K562 (cell line): Measurements from ENCODE around the gene ROPN1L. TPM values are rescaled to one million over a fixed set of nuclear protein-coding genes. Genes with fewer than 3 reads are reported as not detected.

ENCODE experiments used
- ATF2 ChIP-seq: sonication (generic); formaldehyde crosslinking; IDR thresholded peaks from 2 replicates; pipeline ENCODE4 v1.8.1; 2022; ENCODE audit warnings: missing genetic modification reagents
- FIP1L1 ChIP-seq: fragments of 200-400 bp; formaldehyde crosslinking; IDR thresholded peaks from 2 replicates; pipeline ENCODE4 v1.6.1; 2018; ENCODE audit warnings: mild to moderate bottlenecking, low read depth, low read length; ENCODE audit not compliant: poor library complexity, severe bottlenecking
- KDM4B ChIP-seq, 2 experiments: fragments of 450-650 bp in 1 of 2; sonication (generic) in 1 of 2; IDR thresholded peaks; 2 replicates each; pipeline ENCODE4 v1.6.1; 2016 to 2017; ENCODE audit warnings: borderline replicate concordance in 2 of 2, antibody characterized with exemption in 1 of 2, low read depth in 1 of 2, mild to moderate bottlenecking in 1 of 2
- NKRF ChIP-seq: fragments of 450-650 bp; IDR thresholded peaks from 2 replicates; pipeline ENCODE4 v1.6.1; 2016; ENCODE audit warnings: borderline replicate concordance
- NR3C1 ChIP-seq: sonication (generic); formaldehyde crosslinking; IDR thresholded peaks from 2 replicates; pipeline ENCODE4 v1.8.1; 2022; ENCODE audit warnings: missing genetic modification reagents
- PURB ChIP-seq: sonication (generic); formaldehyde crosslinking; IDR thresholded peaks from 2 replicates; pipeline ENCODE4 v1.9.0; 2021; ENCODE audit warnings: low read depth, mild to moderate bottlenecking, missing genetic modification reagents
- SP1 ChIP-seq: sonication (generic); formaldehyde crosslinking; IDR thresholded peaks from 2 replicates; pipeline ENCODE4 v1.8.1; 2022; ENCODE audit warnings: mild to moderate bottlenecking, missing genetic modification reagents
- USF1 ChIP-seq: sonication (generic); formaldehyde crosslinking; IDR thresholded peaks from 2 replicates; pipeline ENCODE4 v1.9.0; 2022; ENCODE audit warnings: mild to moderate bottlenecking, missing genetic modification reagents
- ZNF282 ChIP-seq: sonication (generic); formaldehyde crosslinking; IDR thresholded peaks from 2 replicates; pipeline ENCODE4 v1.8.1; 2023; ENCODE audit warnings: missing genetic modification reagents
- polyA plus RNA-seq, 8 experiments: library from polyadenylated mRNA; depleted of rRNA in 4 of 8; stranded (reverse) in 5 of 8; unstranded in 3 of 8; fragments of >200 nt; fragmentation: Nextera tagmentation in 2 of 8; fragmentation: Illumina TruSeq in 1 of 8; extraction: Ambion mirVana in 2 of 8; extraction: Trizol in 1 of 8; gene quantifications; 2 replicates each; pipeline versions ENCODE4 v1.2.1 to v1.2.3, GENCODE V29; 2011 to 2014; ENCODE audit warnings: inconsistent platforms in 1 of 8, missing spikeins in 1 of 8
- total RNA-seq, 7 experiments: library from RNA; depleted of rRNA in 6 of 7; stranded (reverse); fragments of >200 nt in 6 of 7; fragmentation: Illumina TruSeq in 2 of 7; extraction: Trizol in 2 of 7; gene quantifications; 2 replicates each; pipeline versions ENCODE4 v1.2.1 to v1.2.3, GENCODE V29; 2011 to 2021; ENCODE audit warnings: low replicate concordance in 1 of 7
- TF ChIP-seq, protein P1 (sequence below): fragments of 200-600 bp; sonication (generic); IDR thresholded peaks from one replicate; pipeline ENCODE4 v1.6.1; 2012; ENCODE audit warnings: mild to moderate bottlenecking, low read depth, low read length, inconsistent platforms

The ROPN1L gene
- total and polyA plus RNA-seq, 9 of the 15 experiments (the other 6 are each of a cell fraction or from before 2014, with no cell fraction given): 0.04 to 0.85 (median 0.24) TPM; not detected in 3

DNA sequence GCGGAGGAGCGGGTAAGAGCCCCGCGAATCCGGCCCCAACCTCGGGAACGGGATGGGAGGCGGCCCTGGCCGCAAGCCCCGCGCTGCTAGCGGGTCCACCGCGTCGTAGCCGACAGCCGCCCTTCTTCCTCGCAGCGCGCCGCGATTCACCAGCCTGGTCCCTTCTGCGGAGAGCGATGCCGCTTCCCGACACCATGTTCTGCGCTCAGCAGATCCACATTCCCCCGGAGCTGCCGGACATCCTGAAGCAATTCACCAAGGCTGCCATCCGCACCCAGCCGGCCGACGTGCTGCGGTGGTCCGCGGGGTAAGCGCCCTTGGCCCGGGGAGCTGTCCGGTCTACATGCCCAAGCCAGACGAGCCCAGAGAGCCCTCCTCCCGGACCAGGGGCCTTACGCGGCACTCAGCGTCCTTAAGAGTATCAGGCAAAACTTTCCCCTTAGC, 335 bp downstream of the ROPN1L start (continued):
- TF ChIP-seq, protein P1, sequence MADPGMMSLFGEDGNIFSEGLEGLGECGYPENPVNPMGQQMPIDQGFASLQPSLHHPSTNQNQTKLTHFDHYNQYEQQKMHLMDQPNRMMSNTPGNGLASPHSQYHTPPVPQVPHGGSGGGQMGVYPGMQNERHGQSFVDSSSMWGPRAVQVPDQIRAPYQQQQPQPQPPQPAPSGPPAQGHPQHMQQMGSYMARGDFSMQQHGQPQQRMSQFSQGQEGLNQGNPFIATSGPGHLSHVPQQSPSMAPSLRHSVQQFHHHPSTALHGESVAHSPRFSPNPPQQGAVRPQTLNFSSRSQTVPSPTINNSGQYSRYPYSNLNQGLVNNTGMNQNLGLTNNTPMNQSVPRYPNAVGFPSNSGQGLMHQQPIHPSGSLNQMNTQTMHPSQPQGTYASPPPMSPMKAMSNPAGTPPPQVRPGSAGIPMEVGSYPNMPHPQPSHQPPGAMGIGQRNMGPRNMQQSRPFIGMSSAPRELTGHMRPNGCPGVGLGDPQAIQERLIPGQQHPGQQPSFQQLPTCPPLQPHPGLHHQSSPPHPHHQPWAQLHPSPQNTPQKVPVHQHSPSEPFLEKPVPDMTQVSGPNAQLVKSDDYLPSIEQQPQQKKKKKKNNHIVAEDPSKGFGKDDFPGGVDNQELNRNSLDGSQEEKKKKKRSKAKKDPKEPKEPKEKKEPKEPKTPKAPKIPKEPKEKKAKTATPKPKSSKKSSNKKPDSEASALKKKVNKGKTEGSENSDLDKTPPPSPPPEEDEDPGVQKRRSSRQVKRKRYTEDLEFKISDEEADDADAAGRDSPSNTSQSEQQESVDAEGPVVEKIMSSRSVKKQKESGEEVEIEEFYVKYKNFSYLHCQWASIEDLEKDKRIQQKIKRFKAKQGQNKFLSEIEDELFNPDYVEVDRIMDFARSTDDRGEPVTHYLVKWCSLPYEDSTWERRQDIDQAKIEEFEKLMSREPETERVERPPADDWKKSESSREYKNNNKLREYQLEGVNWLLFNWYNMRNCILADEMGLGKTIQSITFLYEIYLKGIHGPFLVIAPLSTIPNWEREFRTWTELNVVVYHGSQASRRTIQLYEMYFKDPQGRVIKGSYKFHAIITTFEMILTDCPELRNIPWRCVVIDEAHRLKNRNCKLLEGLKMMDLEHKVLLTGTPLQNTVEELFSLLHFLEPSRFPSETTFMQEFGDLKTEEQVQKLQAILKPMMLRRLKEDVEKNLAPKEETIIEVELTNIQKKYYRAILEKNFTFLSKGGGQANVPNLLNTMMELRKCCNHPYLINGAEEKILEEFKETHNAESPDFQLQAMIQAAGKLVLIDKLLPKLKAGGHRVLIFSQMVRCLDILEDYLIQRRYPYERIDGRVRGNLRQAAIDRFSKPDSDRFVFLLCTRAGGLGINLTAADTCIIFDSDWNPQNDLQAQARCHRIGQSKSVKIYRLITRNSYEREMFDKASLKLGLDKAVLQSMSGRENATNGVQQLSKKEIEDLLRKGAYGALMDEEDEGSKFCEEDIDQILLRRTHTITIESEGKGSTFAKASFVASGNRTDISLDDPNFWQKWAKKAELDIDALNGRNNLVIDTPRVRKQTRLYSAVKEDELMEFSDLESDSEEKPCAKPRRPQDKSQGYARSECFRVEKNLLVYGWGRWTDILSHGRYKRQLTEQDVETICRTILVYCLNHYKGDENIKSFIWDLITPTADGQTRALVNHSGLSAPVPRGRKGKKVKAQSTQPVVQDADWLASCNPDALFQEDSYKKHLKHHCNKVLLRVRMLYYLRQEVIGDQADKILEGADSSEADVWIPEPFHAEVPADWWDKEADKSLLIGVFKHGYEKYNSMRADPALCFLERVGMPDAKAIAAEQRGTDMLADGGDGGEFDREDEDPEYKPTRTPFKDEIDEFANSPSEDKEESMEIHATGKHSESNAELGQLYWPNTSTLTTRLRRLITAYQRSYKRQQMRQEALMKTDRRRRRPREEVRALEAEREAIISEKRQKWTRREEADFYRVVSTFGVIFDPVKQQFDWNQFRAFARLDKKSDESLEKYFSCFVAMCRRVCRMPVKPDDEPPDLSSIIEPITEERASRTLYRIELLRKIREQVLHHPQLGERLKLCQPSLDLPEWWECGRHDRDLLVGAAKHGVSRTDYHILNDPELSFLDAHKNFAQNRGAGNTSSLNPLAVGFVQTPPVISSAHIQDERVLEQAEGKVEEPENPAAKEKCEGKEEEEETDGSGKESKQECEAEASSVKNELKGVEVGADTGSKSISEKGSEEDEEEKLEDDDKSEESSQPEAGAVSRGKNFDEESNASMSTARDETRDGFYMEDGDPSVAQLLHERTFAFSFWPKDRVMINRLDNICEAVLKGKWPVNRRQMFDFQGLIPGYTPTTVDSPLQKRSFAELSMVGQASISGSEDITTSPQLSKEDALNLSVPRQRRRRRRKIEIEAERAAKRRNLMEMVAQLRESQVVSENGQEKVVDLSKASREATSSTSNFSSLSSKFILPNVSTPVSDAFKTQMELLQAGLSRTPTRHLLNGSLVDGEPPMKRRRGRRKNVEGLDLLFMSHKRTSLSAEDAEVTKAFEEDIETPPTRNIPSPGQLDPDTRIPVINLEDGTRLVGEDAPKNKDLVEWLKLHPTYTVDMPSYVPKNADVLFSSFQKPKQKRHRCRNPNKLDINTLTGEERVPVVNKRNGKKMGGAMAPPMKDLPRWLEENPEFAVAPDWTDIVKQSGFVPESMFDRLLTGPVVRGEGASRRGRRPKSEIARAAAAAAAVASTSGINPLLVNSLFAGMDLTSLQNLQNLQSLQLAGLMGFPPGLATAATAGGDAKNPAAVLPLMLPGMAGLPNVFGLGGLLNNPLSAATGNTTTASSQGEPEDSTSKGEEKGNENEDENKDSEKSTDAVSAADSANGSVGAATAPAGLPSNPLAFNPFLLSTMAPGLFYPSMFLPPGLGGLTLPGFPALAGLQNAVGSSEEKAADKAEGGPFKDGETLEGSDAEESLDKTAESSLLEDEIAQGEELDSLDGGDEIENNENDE: no peak
- TF ChIP-seq ZNF282 (peak; percentile 93), USF1 (CRISPR knock-in tag) (no peak), SP1 (CRISPR knock-in tag) (peak; percentile 54; the same call in 1 of the 2 replicates), NKRF (peak; percentile 27; the same call in 1 of the 2 replicates), ATF2 (CRISPR knock-in tag) (0 out of 2 replicates have a peak, but pooled peaks have one; percentile 45), KDM4B (IDR thresholded peaks at IDR 0.05; ENCODE audit: borderline replicate concordance in 2 of 2, low read depth in 1 of 2) (0 out of 4 replicates have a peak, but pooled peaks of 1 of the 2 experiments have one; percentile 32), NR3C1 (CRISPR knock-in tag) (peak; percentile 48; the same call in 1 of the 2 replicates), FIP1L1 (peak; percentile 86), PURB (CRISPR knock-in tag) (0 out of 2 replicates have a peak, but pooled peaks have one; percentile 67)
